Stimulated activated CD4-positive, alpha-beta T cell treated with anti-CD3 and anti-CD28 coated beads, TNF-alpha, amount 100 ng/mL, for 1 hour (primary cell): ENCODE results near the gene SLC8B1.

Experiments used
- DNase-seq, 3 donors: peaks; one replicate each; pipeline ENCODE4 v3.0.0-alpha.2; 2020; ENCODE audit warnings: low read depth in 3 of 3, low spot score in 1 of 3

The SLC8B1 gene

GRCh38 chr12:113271853-113272561 lies 62.9 kb downstream of the SLC8B1 start:
- DNase-seq, result no peak

- no peak for DNase-seq
These were observed 63.5 kb downstream of the SLC8B1 start for GRCh38 chr12:113271466-113271852.

DNA sequence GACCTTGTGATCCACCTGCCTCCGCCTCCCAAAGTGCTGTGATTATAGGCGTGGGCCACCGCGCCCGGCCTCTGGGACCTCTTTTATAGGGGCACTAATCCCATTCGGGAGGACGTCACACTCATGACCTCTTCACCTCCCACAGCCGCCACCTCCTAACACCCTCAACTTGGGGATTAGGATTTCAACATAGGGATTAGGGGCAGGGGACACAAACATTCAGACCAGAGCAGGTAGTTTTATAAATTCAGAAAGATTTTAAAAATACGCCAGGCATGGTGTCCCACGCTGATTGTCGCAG lies 64.2 kb downstream of the SLC8B1 start:
- no peak for DNase-seq

DNA sequence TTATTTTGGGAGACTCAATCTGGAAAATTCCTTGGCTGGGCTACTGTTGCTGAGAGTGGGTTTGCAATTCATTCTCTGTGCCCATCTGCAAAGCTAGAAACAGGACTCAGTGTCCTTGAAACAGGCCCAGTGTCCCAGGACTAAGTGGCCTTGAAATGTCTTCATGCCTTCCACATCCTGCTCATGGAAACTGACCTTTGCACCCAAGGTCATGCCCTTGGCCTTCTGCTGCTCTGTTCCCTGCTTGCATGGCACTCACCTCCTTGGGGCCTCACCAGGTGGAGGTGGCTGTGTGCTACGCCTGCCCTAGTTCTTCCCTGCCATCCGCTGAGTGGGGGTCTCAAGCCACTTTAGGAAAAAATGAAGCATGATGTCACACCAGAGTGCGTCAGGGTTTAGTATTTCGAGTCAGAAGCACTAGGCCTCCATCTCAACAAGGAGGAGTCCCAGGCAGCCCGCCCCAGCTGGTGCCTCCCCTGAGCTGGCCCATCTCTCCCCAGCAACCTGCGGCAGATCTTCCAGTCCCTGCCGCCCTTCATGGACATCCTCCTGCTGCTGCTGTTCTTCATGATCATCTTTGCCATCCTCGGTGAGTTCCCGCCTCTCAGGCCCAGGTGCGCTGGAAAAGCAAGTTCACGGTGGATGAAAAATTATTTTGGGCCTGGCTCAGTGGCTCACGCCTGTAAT lies 65.5 kb downstream of the SLC8B1 start:
- DNase-seq, result no peak

DNA sequence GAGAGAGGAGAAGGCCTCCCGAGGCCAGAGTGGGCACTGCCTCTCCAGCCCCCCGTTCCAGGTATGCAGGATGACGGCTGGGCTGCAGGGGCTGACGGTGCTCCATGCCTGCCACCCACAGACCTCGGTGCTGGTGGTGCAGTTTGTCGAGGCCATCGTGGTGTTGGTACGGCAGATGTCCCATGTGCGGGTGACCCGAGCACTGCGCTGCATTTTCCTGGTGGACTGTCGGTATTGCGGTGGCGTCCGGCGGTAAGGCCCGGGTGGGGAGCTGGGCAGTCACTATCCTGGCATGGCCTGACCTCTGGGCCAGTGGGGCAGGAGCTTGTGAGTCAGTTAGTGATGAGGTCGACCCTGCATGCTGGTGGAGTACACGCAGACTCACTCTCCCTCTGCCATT lies 66.3 kb downstream of the SLC8B1 start:
- no peak for DNase-seq

DNA sequence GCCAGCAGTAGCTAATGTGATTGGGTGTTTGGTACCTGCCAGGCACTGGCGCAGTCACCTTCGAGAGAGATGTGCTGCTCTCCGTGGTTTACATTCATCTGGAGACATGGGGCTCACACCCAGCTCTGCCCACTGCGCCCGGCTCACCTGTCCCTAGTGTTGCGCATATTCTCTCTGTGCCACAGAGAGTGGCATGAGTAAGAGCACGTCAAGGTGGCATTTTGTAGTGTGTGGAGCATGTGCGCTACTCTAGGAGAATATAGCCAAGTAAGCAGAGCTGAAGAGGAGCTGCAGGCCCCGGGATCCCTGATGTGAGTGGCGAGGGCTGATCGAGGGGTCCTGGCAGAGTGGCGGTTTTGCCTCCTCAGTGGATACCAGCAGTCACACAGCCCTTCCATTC lies 66.8 kb downstream of the SLC8B1 start:
- DNase-seq, result no peak

- DNase-seq, result no peak
These were observed 67.3 kb downstream of the SLC8B1 start for GRCh38 chr12:113267621-113268020.

DNA sequence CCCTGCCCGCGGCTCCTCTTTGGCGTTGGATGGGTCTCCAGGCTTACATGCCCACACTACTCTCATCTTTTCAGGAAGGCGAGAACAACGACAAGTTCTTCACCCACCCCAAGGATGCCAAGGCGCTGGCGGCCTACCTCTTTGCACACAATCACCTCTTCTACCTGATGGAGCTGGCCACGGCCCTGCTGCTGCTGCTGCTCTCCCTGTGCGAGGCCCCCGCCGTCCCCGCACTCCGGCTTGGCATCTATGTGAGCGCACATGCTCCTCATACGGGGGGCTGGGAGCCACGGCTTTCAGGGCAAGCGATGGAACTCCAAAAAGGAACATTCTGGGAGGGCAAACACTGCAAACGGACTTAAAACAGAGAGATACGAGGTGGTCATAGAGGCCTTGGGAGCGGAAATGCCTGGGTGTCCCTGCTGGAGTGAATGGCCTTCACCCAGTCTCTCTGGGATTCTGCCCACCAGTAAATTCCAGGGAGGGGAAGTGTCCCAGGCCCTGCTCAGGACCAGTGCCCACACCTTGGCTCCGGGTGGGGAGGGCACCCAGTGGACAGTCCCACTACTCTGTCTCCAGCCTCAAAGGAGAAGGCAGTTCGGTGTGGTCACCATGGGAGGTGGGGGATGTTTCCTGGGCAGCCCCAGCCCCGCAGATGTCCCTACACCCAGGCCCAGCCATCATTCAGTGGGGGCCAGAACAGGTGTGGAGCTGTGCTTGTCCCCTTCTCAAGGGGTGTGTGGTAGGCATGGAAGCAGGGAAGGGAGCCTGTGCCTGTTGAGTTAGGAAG lies 68.6 kb downstream of the SLC8B1 start:
- DNase-seq, result no peak

DNA sequence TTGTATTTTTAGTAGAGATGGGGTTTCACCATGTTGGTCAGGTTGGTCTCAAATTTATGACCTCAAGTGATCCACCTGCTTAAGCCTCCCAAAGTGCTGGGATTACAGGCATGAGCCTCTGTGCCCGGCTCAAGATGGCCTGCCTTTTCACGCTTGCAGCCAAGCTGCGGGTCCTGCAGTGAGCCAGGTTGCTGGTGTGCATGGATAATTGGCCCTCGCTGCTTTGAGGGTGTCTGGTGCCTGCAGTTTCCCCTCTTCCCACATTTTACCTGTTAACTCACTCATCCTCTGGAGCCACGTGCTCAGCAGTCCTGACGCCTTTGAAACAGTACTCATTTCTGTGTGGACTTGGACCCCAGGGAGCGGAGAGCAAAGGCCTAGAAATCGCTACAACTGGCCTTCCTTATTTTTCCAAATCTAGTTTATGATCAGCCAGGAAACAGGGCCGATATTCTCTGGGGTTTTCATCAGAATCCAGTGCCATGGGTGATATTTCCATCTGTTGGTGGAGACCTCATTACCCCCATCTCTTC lies 71.4 kb downstream of the SLC8B1 start:
- DNase-seq, result no peak

- no peak for DNase-seq
These were observed 72.2 kb downstream of the SLC8B1 start for GRCh38 chr12:113262710-113263109.

DNA sequence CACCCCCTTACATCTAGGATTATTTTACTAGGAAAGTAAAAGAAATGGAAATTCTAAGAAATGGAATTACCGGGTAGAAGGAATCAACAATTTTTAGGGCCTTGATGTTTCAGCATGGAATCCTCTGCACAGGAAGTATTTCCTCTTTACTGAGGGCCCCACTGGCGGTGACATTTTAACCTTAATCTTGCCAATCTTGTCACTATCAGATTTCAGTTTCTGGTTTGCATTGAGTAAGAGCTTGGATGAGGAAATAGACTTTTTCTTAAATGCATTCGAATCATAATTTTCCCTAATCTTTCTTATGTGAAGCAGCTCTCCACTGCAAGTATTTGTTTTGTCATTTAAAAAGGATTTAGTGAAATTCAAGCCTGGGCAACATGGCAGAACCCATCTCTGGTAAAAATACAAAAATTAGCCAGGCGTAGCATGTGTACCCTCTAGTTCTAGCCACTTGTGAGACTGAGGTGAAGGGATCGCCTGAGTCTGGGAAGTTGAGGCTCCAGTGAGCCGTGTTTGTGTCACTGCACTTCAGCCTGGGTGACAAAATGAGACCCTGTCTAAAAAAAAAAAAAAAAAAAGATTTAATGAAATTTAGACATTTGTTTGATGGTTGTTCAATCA lies 73.0 kb downstream of the SLC8B1 start:
- no peak for DNase-seq

- no peak for DNase-seq
These were observed 74.1 kb downstream of the SLC8B1 start for GRCh38 chr12:113260636-113261300.

GRCh38 chr12:113260127-113260526 lies 74.8 kb downstream of the SLC8B1 start:
- no peak for DNase-seq

DNA sequence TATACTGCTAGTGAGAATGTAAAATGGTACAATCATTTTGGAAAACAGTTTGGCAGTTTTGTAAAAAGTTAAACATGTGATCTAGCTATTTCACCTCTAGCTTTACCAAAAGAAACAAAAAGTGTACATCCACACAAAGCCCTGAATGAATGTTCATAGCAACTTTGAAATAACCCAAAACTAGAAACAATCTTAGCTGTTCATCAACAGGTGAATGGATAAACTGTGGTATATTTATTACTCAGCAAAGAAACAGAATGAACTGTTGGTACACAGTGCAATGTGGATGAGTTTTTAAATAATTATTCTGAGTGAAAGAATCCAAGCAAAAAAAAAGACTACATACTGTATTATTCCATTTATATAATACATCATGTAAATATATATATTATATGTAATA lies 77.3 kb downstream of the SLC8B1 start:
- DNase-seq, result no peak

DNA sequence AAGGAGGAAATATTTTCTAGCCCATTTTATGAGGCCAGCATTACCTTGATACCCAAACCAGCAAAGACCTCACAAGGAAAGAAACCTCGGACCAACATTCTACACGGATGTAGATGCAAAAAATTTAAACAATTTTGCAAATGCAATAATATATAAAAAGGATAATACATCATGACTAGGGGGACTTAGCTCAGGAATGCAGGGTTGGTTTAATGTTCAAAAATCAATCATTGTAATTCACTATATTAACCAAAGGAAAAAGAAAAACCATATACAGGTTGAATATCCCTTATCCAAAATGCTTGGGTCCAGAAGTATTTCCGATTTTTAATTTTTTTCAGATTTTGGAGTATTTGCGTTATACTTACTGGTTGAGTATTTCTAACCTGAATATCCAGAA lies 80.6 kb downstream of the SLC8B1 start:
- no peak for DNase-seq

DNA sequence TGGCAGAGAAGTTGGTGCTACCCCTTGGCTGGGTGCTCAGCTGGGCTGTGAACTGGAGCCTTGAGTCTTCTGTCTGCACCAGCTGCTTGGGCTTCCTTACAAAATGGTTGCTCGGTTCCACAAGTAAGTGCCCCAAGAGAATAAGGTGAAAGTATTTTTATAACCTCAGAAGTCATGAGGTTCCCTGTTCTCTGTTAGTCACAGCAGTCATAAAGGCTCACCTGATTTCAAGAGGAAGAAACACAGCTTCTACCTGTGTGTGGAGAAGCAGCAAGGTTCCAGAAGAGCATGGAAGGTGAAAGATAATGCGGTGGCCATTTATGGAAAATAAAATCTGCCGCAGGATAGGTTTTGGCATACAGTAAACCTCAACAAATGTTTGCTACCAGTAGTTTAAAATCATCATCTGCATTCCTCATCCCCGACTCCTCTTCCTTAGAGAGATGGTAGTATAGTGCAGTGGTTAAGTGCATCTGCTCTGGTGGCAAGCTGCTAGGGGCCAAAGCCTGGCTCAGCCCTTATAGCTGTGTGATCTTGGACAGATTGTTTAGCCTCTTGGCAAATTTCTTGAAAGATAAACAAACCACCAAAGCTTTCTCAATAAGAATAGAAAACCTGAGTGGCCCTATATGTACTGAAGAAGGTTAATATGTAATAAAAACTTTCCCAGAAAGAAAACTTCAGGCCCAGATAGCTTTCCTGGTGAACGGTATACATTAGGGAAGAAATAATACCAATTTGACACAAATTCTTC lies 81.2 kb downstream of the SLC8B1 start:
- DNase-seq, result no peak

DNA sequence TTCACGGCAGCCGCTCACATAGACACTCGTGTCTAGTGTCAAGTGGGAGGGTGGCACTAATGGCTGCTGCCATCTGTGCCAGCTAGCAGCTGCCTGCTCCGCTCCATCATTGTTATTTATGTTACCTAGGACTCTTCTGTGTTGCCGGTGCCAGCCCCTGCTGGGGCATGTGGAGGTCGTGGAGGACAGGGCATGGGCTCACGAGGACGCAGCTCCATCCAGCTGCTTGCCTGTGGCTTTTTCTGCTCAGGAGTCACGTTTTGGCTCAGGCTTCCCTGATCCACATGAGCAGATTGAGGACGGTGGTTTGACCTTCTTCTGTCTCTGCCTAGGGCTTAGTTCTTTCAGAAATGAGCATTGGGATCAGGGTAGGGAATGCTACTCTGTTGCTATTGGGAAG lies 82.4 kb downstream of the SLC8B1 start:
- DNase-seq, result no peak

DNA sequence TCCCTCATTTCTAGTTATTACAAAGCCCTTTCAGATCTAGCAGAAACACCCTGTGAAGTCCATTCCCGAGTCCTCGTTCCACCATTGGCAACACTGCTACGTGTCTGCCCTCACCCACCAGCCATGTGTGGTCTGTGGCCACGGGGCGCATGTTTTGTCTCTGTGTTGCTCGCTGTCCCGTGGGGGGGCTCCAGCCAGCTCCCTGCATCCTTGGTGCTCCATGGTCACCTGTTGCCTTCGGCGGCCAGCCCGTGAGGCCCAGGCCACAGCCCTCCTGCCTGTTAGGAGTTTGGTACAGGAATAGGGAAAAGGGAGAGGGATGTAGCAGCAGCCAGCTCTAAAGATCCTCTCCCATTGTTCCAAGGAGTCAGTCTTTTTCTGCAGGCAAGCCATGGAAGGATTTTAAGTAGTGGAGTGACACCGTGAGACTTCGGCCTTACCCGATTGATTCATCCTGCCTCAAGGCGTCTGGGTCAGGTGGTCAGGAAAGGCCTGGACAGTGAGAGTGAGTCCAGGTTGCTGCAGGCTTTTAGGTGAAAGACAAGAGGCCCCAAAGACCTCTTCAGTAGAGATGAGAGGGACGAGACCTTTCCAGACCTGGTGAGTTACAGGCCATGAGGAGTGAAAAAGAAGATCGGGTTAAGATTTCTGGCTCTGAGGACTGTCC lies 83.4 kb downstream of the SLC8B1 start:
- no peak for DNase-seq

DNA sequence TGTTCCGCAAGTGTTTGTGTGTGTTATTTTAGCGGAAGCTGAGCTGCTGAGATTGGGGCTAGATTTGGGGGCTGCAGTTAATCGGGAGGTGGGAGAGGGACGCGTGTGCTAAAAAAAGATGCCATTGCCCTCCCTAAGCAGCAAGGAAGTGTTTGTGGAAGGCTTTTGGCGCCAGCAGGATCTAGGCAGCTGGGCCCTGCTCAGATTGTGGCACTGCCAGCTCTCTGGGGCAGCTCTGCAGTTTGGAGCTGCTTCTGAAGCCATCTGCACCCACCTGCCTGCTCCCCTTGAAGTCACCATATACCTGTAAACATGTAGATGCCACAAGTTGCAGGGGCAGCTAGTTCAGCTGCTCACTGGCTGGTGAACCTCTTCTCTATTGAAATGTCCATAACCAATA lies 84.9 kb downstream of the SLC8B1 start:
- DNase-seq, result no peak

DNA sequence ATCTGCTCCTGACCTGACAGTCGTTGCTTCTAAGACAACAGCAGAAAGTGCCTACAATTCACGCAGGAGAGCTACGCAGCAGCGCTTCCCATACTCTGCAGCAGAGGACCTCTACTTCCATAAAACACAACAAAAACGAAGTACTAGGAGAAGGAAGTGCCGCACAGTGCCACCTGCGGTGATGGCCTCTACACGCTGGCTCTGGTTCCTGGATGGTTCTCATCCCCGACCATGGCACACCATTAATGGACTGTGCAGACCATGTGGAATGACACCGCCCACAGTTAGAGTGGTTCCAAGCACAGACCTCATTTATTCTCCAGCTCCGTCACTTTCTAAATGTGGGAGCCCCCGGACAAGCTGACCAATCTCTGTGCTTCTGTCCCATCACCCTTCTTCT lies 85.4 kb downstream of the SLC8B1 start:
- no peak for DNase-seq
